HUES48 (cell line): Measurements from ENCODE around the gene PGS1.

ENCODE experiments used
- H3K27ac ChIP-seq: one replicate; pipeline ENCODE4 v1.7.0; 2013; ENCODE audit warnings: low read depth, low read length, inconsistent platforms
- H3K27me3 ChIP-seq: 2 replicates; pipeline ENCODE4 v1.6.1; 2013; ENCODE audit warnings: mild to moderate bottlenecking, low read length; ENCODE audit not compliant: control insufficient read depth, insufficient read depth
- H3K36me3 ChIP-seq: 2 replicates; pipeline ENCODE4 v1.6.1; 2013; ENCODE audit warnings: low read length; ENCODE audit not compliant: control insufficient read depth, insufficient read depth
- H3K4me1 ChIP-seq: 2 replicates; pipeline ENCODE4 v1.6.1; 2013; ENCODE audit warnings: mild to moderate bottlenecking, low read length; ENCODE audit not compliant: control insufficient read depth, insufficient read depth
- H3K4me3 ChIP-seq: 2 replicates; pipeline ENCODE4 v1.5.1; 2013; ENCODE audit warnings: mild to moderate bottlenecking, low read depth, low read length
- H3K9ac ChIP-seq: 2 replicates; pipeline ENCODE4 v1.6.1; 2013; ENCODE audit warnings: mild to moderate bottlenecking, low read depth, low read length, moderate library complexity
- H3K9me3 ChIP-seq: 2 replicates; pipeline ENCODE4 v1.6.1; 2013; ENCODE audit warnings: low read length; ENCODE audit not compliant: control insufficient read depth, insufficient read depth

Gene PGS1

DNA sequence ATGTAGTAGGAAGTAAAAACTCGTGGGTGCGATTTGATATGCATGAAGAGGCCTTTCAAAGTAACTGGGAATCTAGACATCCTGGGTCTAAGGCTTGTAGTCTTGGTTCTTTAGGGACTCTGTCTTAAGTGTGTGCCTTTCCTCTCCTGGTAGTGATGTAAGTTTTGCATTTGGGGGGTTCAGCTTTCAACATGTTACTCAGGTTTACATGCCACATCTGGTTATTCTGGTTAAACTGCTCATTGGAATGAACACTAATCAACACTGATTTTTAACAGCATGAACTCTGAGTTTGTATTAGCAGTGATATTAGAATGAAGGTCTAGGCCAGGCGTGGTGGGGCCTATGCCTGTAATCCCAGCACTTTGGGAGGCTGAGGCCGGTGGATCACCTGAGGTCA, 15.1 kb downstream of the PGS1 start:
- no peaks in the 10 kb centered on the region for H3K27me3 ChIP-seq
- H3K36me3 ChIP-seq: peaks cover 51% of the 10 kb centered on the region
- H3K27ac ChIP-seq: no peak overlapping the region
- H3K9ac ChIP-seq: no peak overlapping the region
- 0 out of 2 replicates have a peak, but pooled peaks cover 14% of the 10 kb centered on the region for H3K4me1 ChIP-seq
- H3K9me3 ChIP-seq: no peaks in the 10 kb centered on the region
- no peak overlapping the region for H3K4me3 ChIP-seq

DNA sequence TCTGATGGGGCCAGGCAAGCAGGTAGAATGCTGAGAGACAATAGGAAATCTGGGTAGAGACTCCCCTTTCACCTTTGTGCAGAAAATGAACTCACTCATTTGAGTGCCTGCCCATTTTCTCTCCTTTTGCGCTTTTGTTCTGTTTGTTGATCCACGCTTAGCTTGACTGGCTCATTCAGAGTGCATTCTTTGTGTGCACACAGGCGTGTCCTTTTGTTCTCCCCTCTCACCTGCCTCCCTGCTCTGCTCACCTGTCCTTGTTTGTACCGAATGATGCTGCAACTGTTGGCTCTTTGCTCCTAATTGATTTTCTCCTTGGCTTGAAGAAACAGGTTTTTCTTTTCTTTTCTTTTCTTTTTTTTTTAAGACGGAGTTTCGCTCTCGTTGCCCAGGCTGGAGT, 15.8 kb downstream of the PGS1 start:
- Histone ChIP-seq H3K9me3 (no peaks in the 10 kb centered on the region), H3K27me3 (no peaks in the 10 kb centered on the region), H3K9ac (no peak overlapping the region), H3K4me1 (0 out of 2 replicates have a peak, but pooled peaks cover 14% of the 10 kb centered on the region), H3K36me3 (peaks cover 57% of the 10 kb centered on the region), H3K27ac (no peak overlapping the region), H3K4me3 (no peak overlapping the region)

DNA sequence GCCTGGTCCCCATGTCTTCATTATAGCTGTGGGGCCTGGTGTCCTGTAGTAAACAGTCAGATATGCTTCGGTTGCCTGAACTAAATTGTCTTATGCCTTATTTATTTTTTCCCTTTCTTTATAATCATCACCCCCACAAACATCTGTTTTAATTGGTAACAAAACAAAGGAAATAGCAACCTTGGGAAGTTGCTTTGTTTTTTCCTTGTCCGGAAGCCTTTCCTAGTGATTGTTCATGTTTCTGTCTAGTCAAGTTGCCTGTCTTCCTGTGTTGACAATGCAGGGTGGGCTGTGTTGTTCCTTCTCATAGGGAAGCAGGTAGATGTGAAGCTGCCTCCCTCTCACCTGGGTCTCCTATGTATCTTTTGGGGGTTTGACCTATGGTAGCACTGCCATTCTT, 16.7 kb downstream of the PGS1 start:
- H3K27ac ChIP-seq: no peak overlapping the region
- H3K4me1 ChIP-seq: 0 out of 2 replicates have a peak, but pooled peaks cover 9% of the 10 kb centered on the region
- H3K36me3 ChIP-seq: peaks cover 67% of the 10 kb centered on the region
- H3K4me3 ChIP-seq: no peak overlapping the region
- 0 out of 2 replicates have a peak overlapping the region, but pooled peaks have one; percentile 18 for H3K9ac ChIP-seq
- H3K9me3 ChIP-seq: no peaks in the 10 kb centered on the region
- no peaks in the 10 kb centered on the region for H3K27me3 ChIP-seq

DNA sequence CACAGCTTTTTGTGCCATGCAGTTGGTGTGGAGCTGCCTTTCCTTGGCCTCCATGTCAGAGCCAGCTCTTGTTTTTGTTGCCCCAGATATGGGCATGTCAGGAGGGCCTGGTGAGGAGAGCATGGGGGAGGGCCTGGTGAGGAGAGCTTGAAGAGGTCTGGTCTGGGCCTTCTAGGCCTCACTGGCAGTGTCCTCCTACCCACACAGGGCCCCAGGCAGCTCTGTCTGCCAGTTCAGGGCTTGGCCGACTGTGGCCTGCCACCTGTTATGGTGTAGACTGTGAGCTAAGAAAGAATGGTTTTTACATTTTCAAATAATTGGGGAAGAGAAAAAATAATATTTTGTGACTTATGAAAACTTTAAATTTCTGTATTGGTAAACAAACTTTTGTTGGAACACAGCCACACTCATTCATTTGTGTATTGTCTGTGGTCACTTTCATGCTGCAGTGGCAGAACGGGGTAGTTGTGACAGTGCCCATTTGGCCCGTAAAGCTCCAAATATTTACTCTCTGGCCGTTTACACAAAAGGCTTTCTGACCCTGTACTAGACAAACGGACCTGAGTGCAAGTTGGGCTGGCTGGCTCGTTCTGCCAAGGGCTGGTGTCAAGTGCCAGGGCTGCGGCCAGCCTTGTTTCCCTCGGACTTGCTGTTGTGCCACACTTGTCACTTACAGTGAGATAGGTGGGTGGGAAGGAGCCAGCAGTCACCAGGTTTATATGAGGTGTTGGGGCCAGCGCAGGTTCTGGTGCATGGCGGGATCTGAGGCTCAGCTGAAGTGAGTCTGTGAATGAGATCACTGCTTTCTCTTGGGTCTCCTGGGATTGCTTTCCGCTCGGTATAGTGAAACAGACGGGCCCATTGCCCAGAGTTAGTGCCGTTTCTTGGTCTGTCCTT, 18.2 kb downstream of the PGS1 start:
- Histone ChIP-seq H3K4me1 (0 out of 2 replicates have a peak, but pooled peaks cover 4% of the 10 kb centered on the region), H3K27ac (no peak overlapping the region), H3K36me3 (peaks cover 79% of the 10 kb centered on the region)

DNA sequence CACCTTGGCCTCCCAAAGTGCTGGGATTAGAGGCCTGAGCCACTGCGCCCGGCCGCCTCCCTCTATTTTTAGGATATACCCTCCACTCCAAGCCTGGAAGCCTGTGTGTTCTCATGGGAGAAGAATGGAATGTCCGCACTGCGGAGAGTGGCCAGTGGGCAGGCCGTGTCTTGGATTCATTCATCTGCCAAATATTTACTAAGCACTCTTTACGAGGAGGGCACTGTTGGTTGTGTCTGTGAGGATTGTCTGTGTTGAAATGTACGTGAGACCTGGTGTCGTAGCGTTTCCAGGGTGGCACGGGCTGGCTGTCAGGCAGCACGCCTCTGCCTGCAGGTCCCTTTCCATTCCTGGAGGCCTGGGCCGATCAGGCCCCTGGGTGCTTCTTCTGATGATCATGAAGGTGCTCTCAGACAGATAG, 19.2 kb downstream of the PGS1 start:
- H3K9me3 ChIP-seq: no peaks in the 10 kb centered on the region
- H3K4me3 ChIP-seq: no peak overlapping the region
- H3K36me3 ChIP-seq: peaks cover 85% of the 10 kb centered on the region
- H3K4me1 ChIP-seq: no peaks in the 10 kb centered on the region
- no peaks in the 10 kb centered on the region for H3K27me3 ChIP-seq
- H3K9ac ChIP-seq: no peak overlapping the region
- H3K27ac ChIP-seq: no peak overlapping the region

More for the DNA sequence above, 18.2 kb downstream of the PGS1 start:
- no peak overlapping the region for H3K4me3 ChIP-seq
- H3K9me3 ChIP-seq: no peaks in the 10 kb centered on the region
- no peaks in the 10 kb centered on the region for H3K27me3 ChIP-seq
- H3K9ac ChIP-seq: no peak overlapping the region

DNA sequence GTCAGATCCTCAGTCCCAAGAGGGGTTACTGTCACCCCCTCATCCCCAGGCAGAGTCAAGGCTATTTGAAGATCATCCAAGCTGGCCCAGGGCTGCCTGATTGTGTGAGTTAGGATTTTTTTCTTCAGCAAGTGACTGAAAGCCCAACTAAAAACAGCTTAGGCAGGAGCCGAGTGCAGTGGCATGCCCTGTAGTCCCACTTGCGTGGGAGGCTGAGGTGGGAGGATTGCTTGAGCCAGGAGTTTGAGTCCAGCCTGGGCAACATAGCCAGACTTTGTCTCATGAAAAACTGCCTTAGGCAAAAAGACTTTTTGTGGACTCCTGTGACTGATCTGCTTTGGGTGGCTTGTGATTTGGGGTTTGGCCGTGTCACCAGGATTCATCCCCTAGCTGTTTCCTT, 19.9 kb downstream of the PGS1 start:
- H3K4me3 ChIP-seq: no peak overlapping the region
- peaks cover 88% of the 10 kb centered on the region for H3K36me3 ChIP-seq
- no peaks in the 10 kb centered on the region for H3K27me3 ChIP-seq
- H3K9me3 ChIP-seq: no peaks in the 10 kb centered on the region
- H3K9ac ChIP-seq: no peak overlapping the region
- H3K4me1 ChIP-seq: no peaks in the 10 kb centered on the region
- H3K27ac ChIP-seq: no peak overlapping the region

GRCh38 chr17:78399028-78399692, 20.7 kb downstream of the PGS1 start:
- H3K4me3 ChIP-seq: no peak overlapping the region
- no peaks in the 10 kb centered on the region for H3K9me3 ChIP-seq
- no peaks in the 10 kb centered on the region for H3K4me1 ChIP-seq
- peaks cover 92% of the 10 kb centered on the region for H3K36me3 ChIP-seq
- no peak overlapping the region for H3K27ac ChIP-seq
- no peak overlapping the region for H3K9ac ChIP-seq
- H3K27me3 ChIP-seq: no peaks in the 10 kb centered on the region

- no peaks in the 10 kb centered on the region for H3K4me1 ChIP-seq
- H3K27me3 ChIP-seq: no peaks in the 10 kb centered on the region
- no peaks in the 10 kb centered on the region for H3K9me3 ChIP-seq
- H3K9ac ChIP-seq: no peak overlapping the region
- no peak overlapping the region for H3K4me3 ChIP-seq
- H3K36me3 ChIP-seq: peaks cover 94% of the 10 kb centered on the region
- H3K27ac ChIP-seq: no peak overlapping the region
Observed at GRCh38 chr17:78399693-78400144, 21.3 kb downstream of the PGS1 start.

- H3K4me3 ChIP-seq: no peak overlapping the region
- H3K36me3 ChIP-seq: peaks cover 91% of the 10 kb centered on the region
- H3K4me1 ChIP-seq: no peaks in the 10 kb centered on the region
- no peak overlapping the region for H3K9ac ChIP-seq
- H3K9me3 ChIP-seq: no peaks in the 10 kb centered on the region
- no peaks in the 10 kb centered on the region for H3K27me3 ChIP-seq
- H3K27ac ChIP-seq: no peak overlapping the region
Observed at GRCh38 chr17:78400581-78401240, 22.3 kb downstream of the PGS1 start.

GRCh38 chr17:78401246-78401645, 22.8 kb downstream of the PGS1 start:
- no peak overlapping the region for H3K9ac ChIP-seq
- no peaks in the 10 kb centered on the region for H3K9me3 ChIP-seq
- no peak overlapping the region for H3K27ac ChIP-seq
- no peaks in the 10 kb centered on the region for H3K27me3 ChIP-seq
- H3K36me3 ChIP-seq: peaks cover 88% of the 10 kb centered on the region
- H3K4me3 ChIP-seq: no peak overlapping the region
- no peaks in the 10 kb centered on the region for H3K4me1 ChIP-seq
